ENCODE measurements around the gene NUTF2. TPM values are rescaled to one million over a fixed set of nuclear protein-coding genes. Genes with fewer than 3 reads are reported as not detected.

The NUTF2 gene
- total RNA-seq, 1 donor from 2014 or later, result 177 TPM

DNA sequence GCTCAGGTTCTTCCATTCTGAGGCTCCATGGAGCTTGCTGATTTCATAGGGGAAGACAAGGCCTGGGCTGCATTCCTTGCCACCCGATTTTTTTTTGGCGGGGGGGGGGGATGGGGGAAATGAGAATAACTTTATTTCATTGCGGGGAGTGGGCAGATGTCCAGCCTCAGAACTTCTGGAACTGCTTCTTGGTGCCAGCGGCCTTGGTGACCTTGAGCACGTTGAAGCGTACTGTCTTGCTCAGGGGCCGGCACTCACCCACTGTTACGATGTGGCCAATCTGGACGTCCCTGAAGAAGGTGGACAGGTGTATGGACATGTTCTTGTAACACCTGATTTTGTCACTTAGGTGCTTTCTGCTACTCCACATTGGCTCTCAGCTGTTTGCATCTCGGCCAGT lies 9.1 kb downstream of the NUTF2 start:
- Mint-ChIP-seq H3K9me3 (ENCODE audit: low read depth) (no peaks in the 10 kb centered on the region), H3K36me3 (ENCODE audit: insufficient read depth) (peaks cover 7% of the 10 kb centered on the region), H3K27me3 (no peaks in the 10 kb centered on the region), H3K4me1 (ENCODE audit: low read depth) (peaks cover 29% of the 10 kb centered on the region), H3K27ac (peak overlapping the region; percentile 85), H3K4me3 (ENCODE audit: low read depth) (no peak overlapping the region)
- DNase-seq (ENCODE audit: low spot score, unreplicated experiment), result no peak
- TF ChIP-seq, protein P1, sequence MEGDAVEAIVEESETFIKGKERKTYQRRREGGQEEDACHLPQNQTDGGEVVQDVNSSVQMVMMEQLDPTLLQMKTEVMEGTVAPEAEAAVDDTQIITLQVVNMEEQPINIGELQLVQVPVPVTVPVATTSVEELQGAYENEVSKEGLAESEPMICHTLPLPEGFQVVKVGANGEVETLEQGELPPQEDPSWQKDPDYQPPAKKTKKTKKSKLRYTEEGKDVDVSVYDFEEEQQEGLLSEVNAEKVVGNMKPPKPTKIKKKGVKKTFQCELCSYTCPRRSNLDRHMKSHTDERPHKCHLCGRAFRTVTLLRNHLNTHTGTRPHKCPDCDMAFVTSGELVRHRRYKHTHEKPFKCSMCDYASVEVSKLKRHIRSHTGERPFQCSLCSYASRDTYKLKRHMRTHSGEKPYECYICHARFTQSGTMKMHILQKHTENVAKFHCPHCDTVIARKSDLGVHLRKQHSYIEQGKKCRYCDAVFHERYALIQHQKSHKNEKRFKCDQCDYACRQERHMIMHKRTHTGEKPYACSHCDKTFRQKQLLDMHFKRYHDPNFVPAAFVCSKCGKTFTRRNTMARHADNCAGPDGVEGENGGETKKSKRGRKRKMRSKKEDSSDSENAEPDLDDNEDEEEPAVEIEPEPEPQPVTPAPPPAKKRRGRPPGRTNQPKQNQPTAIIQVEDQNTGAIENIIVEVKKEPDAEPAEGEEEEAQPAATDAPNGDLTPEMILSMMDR (IDR thresholded peaks at IDR 0.05; ENCODE audit: unreplicated experiment), result no peak

DNA sequence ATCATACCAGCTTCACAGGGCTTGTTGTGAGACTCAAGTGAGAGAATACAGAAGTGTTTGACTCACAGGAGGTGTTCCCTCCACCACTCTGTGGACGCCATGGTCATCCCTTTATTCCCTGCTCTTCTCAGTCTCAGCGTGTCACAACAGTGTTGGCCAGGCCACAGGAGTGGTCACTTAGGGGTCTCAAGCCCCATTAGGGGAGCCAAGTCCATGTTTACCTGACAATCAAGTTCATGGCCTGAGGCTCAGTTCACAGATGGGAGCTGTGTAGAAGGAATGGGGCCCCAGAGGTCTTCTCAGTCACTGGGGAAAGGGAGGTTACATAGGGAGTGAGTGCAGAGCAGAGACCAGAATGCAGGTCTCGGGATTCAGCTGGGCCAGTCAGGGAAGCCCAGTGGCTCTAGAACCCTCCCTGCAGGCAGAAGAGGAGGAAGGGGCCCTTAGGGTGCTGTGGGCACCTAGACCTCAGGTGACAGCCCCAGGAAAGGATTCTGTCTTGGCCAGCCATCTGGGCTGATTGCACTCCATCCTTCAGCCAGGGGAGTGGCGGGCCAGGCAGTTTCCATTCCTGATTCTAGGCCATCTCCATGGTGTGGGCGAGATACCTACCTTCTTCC lies 10.3 kb downstream of the NUTF2 start:
- H3K9me3 Mint-ChIP-seq (ENCODE audit: low read depth), result no peaks in the 10 kb centered on the region
- H3K36me3 Mint-ChIP-seq (ENCODE audit: insufficient read depth), result peaks cover 11% of the 10 kb centered on the region
- no peaks in the 10 kb centered on the region for H3K27me3 Mint-ChIP-seq
- H3K4me1 Mint-ChIP-seq (ENCODE audit: low read depth), result peaks cover 29% of the 10 kb centered on the region
- TF ChIP-seq, protein P1 (IDR thresholded peaks at IDR 0.05; ENCODE audit: unreplicated experiment), result no peak
- DNase-seq (ENCODE audit: low spot score, unreplicated experiment), result no peak
- H3K27ac Mint-ChIP-seq, result peak overlapping the region; percentile 94
- H3K4me3 Mint-ChIP-seq (ENCODE audit: low read depth), result no peak overlapping the region

DNA sequence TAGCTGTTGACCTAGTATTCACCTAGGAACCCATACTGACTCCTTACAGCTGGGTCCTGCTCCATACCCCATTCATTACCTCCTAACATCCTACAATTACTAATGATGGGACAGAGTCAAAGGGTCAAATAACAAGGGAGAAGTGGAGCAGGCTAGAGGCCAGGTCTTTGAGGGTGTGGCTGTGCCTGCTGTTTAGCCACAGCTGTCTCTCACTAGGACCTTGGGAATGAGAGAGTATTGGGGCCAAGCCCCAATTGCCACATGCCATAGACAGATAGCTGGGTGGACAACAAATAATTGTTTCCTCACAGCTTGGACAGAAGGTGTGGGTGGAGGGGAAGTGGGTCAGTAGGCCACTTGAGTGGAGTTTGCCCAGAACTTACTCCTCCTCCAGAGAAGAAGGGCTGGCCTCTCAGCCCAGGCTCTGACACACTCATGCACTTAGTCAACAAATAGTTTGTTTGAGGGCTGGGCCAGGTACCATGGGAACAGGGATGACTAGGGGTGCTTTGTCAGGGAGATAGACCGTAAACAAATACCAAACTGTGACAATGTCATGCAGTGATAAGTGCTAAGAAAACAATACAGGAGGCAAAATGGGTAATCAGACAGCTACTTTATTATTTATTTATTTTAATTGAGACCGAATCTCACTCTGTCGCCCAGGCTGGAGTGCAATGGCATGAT lies 11.0 kb downstream of the NUTF2 start:
- no peak for DNase-seq (ENCODE audit: low spot score, unreplicated experiment)
- Mint-ChIP-seq H3K27me3 (no peaks in the 10 kb centered on the region), H3K27ac (peak overlapping the region; percentile 94), H3K4me3 (ENCODE audit: low read depth) (no peak overlapping the region), H3K36me3 (ENCODE audit: insufficient read depth) (peaks cover 11% of the 10 kb centered on the region), H3K4me1 (ENCODE audit: low read depth) (peaks cover 29% of the 10 kb centered on the region), H3K9me3 (ENCODE audit: low read depth) (no peaks in the 10 kb centered on the region)
- TF ChIP-seq, protein P1 (IDR thresholded peaks at IDR 0.05; ENCODE audit: unreplicated experiment), result no peak

DNA sequence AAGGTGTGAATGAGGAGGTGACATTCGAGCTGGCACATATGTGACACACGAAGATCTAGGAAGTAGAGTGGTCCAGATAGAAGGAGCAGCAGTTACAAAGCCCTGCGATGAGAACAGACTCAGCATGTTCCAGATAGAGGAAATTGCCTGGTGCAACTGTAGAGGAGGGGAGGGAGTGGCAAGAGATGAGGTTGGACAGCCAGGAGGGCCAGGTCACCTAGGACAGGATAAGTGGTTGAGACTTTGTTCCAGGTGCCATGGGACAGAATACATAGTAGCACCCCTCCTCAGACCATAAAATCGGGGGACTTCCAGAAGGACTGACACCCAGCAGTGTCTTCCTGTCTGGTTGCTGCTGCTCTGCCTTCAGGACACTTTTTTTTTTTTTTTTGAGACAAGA lies 11.8 kb downstream of the NUTF2 start:
- H3K4me1 Mint-ChIP-seq (ENCODE audit: low read depth), result peaks cover 29% of the 10 kb centered on the region

DNA sequence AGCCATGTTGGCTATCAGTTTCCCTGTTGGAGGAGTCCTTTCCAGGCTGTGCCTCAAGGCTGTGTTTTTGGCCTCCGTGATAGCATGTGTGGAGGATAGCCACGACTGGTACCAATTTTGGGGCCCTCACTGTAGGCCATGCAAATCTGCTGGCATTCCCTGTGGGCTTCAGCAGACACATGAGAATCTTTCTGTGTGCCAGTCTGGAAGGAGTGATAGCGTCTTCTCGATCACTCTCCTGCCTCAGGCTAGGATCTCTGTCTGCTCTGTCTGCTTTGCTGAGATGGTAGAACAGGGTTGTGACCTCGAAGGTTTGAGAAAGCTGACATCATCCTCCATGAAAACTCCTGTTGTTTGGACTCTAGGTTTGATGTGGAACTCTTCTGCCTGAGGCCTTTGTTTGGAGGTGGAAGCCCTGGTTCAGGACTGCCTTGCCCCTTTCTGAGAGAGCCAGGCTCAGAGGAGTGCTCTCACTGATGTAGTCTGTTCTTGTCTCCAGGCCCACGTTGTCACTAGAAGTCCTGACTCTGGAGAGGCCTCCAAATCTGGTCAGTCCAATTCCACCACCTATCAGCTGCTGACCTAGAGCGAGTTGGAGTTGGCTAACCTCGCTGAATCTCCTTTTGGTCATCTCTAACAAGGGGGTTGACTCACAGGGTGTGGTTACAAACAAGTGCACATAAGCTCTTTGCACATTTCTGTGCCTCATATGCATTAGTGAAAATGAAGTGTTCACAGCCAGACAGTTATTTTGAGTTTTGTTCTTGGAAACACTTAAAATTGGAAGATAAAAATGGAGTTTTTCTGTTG lies 14.1 kb downstream of the NUTF2 start:
- Mint-ChIP-seq H3K36me3 (ENCODE audit: insufficient read depth) (peaks cover 7% of the 10 kb centered on the region), H3K9me3 (ENCODE audit: low read depth) (no peaks in the 10 kb centered on the region), H3K27ac (peak overlapping the region; percentile 25), H3K27me3 (no peaks in the 10 kb centered on the region), H3K4me3 (ENCODE audit: low read depth) (no peak overlapping the region), H3K4me1 (ENCODE audit: low read depth) (peaks cover 22% of the 10 kb centered on the region)
- TF ChIP-seq, protein P1 (IDR thresholded peaks at IDR 0.05; ENCODE audit: unreplicated experiment), result no peak
- DNase-seq (ENCODE audit: low spot score, unreplicated experiment), result no peak

More for the DNA sequence above, 11.8 kb downstream of the NUTF2 start:
- Mint-ChIP-seq H3K27me3 (no peaks in the 10 kb centered on the region), H3K36me3 (ENCODE audit: insufficient read depth) (peaks cover 11% of the 10 kb centered on the region), H3K27ac (peak overlapping the region; percentile 88), H3K4me3 (ENCODE audit: low read depth) (no peak overlapping the region), H3K9me3 (ENCODE audit: low read depth) (no peaks in the 10 kb centered on the region)
- no peak for DNase-seq (ENCODE audit: low spot score, unreplicated experiment)
- TF ChIP-seq, protein P1 (IDR thresholded peaks at IDR 0.05; ENCODE audit: unreplicated experiment), result no peak
